ENCODE data around the gene TPCN2.

DNA sequence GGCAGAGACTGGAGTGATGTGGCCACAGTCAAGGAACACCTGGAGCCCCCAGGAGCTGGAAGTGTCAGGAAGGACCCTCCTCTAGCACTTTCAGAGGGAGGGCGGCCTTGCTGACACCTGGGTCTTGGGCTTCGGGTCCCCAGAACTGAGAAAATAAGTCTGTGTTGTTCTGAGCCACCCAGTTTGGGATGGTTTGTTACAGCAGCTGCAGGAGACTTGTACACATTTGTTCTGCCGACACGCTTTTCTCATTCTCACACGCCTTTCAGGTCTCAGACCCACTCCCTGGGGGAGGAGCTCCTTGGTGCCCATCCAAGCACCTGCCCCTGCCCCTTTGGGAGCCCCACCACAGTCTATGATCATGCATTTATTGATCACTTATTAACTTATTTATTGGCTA, 59.8 kb downstream of the TPCN2 start:
- TF ChIP-seq, protein P1, sequence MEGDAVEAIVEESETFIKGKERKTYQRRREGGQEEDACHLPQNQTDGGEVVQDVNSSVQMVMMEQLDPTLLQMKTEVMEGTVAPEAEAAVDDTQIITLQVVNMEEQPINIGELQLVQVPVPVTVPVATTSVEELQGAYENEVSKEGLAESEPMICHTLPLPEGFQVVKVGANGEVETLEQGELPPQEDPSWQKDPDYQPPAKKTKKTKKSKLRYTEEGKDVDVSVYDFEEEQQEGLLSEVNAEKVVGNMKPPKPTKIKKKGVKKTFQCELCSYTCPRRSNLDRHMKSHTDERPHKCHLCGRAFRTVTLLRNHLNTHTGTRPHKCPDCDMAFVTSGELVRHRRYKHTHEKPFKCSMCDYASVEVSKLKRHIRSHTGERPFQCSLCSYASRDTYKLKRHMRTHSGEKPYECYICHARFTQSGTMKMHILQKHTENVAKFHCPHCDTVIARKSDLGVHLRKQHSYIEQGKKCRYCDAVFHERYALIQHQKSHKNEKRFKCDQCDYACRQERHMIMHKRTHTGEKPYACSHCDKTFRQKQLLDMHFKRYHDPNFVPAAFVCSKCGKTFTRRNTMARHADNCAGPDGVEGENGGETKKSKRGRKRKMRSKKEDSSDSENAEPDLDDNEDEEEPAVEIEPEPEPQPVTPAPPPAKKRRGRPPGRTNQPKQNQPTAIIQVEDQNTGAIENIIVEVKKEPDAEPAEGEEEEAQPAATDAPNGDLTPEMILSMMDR (IDR thresholded peaks at IDR 0.05): no peak
- no peak for TF ChIP-seq POLR2A (IDR thresholded peaks at IDR 0.05)
